HG03460 (cell line): ENCODE measurements around the gene KAT6B.

Experiments used
- ATAC-seq: cut with Tn5 transposase; IDR thresholded peaks from one replicate; pipeline ENCODE4 v1.9.1; 2021; ENCODE audit not compliant: unreplicated experiment

Gene KAT6B

DNA sequence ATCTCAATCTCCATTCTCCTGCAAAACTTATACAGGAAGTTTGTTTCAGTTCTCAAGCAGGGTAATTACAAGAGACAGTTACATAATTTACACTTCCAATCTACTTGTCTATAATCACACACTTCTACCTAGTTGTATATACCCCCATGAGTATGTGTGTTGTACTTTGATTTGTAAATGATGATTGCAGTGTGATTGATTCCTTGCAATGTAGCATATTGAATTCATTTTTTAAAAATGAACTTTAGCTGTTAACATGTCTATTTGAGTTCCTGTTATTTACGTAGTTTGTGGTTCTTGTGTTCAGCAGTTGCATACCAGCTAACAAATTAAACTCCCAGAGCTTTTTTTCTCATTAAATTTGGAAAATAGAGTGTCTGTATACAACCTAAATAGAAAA is 182.6 kb downstream of the KAT6B start:
- no peak for ATAC-seq

DNA sequence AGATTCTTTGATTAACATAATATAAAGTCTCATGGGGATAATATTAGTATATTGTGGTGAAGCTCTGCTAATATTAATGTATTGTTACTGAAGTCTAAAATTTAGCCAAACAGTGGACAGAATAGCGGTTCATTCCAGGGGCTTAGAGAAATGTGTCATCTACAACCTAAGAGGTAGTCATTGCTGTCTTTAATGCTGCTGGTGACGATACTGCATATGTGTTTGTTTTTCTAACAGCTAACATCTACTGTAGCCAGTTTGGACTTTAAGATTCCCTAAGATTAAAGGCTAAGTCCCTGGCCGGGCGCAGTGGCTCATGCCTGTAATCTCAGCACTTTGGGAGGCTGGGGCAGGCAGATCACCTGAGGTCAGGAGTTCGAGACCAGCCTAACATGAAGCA is 183.0 kb downstream of the KAT6B start:
- ATAC-seq = no peak

DNA sequence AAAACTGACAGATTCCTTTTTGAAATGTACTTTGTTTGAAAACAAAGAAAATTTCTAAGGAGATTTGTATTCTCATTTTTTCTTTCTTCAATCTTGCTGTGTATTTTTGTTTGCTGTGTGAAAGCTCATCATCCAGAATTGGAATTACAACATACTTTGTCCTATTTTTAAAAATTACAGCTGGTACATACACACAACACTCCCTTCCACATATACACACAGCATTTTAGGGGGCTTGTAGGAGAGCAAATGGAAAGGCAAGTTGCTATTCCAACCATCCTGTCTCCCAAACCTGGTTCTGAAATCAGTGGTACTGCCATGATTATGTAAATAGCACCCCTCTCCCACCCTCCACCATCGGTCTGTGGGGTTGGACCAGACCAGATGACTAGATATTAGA is 184.0 kb downstream of the KAT6B start:
- no peak for ATAC-seq

DNA sequence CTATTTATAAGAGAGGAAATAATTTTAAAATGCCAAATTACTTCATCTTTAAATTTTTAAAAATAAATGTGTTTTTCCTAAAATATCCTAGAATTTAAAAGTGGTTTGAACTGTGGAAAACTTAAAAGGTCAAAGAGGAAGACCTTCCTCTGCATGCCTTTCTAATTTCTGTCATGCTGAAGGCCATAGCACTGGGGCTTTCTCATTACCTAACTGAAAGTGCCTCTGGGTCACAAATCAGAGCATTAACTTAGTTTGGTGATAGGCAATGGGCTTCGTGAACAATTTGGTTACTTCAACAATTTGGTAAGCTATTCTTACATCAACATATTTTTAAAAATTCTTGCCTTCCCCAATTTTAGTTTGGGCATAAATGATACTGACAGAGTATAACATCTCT is 184.8 kb downstream of the KAT6B start:
- ATAC-seq = no peak

DNA sequence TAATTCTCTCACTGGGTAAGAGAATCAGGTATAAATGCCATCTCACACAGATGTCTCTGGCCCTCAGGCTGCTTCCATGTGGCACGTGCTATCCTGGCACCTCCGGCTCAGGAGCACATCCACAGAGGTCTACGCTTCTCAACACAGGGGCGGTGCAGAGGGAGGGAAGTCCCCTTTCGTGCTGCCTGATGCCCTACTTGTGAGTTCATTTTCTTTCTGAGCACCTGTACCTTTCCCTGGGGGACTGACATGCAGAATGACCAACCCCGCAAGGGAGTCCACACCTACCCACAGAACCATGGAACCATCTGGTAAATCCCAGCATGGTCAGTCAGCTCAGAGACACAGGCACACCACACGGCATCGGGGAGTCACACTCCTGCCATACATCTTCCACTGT is 186.1 kb downstream of the KAT6B start:
- ATAC-seq = no peak

DNA sequence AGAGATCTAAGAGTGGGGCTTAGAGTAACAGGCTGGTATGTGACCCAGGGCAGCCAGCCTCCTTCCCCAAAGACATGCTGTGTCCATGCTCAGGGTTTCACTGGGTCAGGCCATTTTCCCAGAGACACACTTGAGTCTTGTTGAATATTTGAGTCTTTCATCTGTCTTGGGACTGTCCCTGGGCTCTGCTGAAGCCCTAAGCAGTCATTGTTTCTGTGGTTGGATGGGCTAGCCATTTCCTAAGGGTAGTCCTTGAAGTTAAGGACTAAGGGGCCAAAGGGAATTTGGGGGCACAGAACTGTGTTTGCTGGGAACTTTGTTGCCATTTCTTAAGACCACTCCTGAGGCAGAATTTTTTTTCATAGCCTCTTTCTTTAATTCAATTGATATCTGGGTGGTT is 186.6 kb downstream of the KAT6B start:
- ATAC-seq = no peak

DNA sequence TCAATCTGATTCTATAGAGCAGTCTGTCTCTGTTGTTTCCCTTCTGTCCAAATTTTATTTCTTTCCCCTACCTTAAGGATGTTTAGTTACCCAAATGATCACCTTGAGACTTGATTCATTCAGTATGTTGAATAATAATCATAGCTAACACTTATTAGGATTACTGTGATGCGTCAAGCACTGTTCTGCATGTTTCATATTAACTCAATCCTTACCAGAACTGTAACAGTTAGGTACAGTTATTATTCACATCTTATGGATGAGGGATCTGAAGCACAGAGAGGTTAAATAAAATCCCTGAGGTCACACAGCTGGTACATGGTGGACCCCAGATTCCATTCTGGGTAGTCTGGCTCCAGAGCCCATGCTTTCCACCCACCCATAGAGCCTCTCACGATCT is 187.1 kb downstream of the KAT6B start:
- ATAC-seq = no peak

DNA sequence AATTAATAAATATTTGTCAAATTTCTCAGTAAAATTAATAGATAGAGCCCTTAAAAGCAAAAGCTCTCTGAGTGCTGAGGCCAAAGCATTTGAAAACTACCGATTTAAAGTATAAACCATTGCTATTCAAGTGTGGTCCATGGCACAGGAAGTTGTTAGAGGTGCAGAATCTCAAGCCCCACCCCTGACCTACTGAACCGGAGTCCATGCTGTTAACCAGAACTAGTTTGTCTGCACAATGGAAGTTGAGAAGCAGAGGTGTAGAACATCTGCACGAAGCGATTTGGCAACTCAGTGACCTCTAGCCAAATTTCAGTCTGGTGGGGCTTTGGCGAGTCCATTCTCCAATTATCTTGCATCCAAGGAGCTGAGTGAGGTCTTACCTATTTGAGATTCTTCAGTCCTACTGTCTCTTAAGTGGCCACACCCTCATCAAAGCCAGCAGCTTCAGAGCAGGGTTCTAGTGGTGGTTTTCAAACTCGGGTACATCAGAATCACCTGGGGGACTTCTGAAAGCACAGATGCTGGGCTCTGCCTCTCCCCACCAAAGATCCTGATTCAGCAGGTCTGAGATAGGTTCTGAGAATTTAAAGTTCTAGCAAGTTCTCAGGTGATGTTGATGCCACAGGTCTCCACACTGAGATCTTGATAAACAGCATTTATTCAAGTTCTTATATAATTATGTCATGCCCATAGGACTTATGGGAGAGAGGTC is 188.3 kb downstream of the KAT6B start:
- no peak for ATAC-seq

DNA sequence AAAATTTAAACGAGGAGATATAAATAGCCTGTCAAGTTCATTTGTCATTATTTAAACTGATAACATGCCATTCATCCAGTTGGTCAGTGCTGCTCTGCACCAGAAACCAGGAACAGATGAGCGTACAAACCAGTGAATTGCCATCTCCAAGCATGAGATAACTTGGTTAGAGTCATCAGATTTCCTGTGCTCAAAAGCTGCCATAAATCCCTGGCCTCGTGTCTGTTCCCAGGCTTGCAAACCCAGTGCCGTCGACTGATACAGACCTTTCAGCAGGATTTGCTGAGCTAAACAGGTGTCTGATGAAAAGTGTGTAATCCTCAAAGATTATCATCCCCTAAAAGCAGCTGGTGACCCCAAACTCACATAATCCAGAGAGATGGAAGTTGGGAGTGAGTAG is 189.0 kb downstream of the KAT6B start:
- ATAC-seq = no peak

DNA sequence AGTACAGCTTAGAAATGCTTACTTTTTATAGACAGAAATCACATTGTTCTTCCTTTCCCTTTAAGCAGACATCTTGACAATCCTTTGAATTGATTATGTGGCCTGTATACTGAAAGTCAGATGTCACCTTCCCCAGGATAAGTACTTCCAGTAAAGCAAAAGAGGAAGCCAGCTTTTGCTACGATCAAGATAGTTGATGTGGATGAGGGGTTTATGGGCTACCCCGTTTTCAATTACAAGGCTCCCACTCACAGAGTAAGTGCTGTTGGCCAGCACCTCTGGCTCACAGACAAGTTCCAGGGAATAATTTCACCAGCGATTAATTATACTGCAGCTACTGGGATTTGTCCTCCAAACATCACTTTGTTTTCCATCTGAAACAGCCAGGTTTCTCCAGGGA is 189.9 kb downstream of the KAT6B start:
- no peak for ATAC-seq

DNA sequence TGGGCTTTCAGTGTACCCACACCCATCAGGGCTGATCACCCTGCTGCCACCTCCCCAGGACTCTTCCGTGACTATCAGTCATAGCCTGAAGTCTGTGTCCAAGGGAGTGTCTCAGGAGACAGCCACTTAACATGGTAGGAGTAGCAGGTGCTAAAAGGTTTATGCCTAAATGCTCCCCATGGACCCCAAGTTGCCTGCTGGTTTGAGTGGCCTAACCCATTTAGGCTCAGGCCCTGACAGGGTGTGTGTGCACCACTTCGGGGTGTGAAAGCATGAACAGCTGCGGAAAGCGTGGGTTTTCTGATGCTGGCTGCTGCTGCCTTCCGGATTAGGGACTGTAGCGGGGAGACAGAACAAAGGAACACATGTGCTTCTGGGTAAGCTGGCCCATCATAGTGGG is 191.9 kb downstream of the KAT6B start:
- ATAC-seq = no peak

DNA sequence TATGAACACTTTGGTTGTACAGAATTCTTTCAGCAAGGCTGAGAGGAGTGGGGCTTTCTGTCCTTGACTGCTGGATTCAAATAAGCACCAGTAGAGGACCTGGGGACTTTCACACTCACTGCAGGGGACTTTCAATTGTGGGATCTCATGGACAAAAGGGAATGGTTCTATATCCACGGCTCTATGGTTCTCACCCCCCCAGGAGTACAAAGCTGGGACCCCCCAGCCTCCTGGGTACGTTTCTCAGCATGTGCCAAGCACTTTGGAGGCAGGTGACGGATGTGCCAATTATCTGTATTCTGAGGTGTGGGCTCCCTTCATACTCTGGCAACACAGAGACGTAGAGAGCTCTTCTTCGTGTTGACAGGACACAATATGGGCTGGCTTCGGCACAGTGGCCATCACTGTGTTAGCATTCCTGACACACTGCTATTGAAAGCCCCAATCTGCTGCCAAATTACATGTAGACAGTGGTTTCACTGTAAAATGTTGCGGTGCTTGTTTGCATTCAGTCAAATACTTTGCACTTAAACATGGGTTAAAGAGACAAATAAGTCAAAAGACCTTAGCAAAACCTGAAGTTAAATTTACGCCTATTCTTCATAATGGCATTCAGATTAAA is 192.4 kb downstream of the KAT6B start:
- ATAC-seq = no peak

DNA sequence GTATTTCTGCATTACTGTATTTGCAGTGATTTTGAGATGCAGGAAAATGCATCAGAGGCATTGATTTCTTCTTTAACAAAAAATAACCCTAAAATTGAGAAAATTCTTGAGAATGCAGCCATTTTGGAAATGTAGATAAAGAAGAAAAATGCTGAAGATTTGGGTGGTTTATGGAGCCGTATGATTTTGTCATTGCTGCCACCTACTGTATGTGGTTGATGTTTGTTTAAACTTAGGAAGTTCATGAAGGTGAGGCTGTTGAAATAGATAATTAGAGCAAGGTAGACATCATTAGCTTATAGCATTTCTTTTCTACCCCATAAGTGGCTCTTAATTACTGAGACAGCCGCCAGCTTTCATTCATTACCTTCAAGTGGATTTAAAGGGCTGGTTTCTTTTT is 193.0 kb downstream of the KAT6B start:
- ATAC-seq = no peak

DNA sequence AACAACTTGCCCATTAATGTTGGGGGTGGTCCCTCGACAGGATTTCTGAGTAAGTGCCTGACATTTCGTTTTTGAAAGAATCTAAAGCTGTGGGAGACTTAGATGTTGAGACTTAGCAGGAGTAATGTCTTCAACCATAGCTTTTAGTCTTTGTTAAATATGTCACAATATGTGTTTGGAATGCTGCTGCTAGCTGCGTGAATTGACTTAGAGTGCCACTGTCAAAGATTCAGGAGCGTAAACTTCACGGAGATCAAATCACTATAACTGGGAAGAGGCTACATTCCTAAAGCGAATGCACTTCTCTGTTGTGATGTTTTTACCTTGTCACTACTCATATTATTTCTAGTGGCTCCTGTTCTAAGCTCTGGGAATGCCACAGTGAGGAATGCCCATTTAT is 193.8 kb downstream of the KAT6B start:
- ATAC-seq = no peak

DNA sequence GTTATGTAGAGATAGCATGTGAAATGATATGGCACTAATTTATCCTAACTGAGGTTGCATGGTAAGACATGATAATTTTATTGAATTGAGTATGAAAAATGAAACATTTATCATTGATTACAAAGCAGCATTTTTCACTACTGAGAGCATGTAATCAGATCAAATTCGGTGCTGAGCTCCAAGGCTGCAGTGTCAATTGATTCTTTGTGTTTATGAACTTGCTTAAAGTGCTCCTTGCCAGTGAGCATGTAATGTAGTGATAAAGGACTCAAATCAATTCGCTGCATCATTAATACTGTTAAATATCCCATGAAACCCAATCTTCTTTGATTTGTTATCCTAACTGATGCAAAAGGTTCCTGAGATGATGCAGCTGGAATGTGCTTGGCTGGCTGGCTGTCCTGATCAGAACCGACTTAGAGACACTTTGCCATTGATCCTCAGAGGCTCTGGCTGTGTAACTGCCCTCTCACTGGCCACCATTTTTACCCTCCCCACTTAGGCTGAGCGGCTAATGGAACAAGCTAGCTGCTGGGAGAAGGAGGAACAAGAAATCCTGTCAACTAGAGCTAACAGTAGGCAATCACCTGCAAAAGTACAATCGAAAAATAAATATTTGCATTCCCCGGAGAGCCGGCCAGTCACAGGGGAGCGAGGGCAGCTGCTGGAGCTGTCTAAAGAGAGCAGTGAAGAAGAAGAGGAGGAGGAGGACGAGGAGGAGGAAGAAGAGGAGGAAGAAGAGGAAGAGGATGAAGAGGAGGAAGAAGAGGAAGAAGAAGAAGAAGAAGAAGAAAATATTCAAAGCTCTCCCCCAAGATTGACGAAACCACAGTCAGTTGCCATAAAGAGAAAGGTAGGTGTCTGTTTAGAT is 195.2 kb downstream of the KAT6B start:
- ATAC-seq = no peak

DNA sequence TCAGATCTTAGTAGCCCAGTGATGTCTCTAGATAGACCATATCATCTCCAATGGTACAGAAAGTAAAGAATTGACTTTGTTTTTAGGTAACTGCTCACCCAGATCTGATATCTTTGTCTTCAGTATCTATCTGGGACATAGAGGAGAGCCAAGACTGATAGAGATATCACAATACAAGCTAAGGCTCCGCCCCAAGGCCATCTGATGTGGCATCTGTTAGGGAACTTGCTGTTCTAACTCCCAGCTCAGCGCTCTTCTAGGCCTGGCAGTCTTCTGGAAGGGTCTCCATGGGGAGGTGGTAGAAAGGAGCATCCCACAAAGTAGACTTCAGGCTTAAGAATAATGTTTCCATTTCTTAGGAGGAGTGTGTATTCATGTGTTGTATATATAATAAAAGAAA is 196.7 kb downstream of the KAT6B start:
- ATAC-seq = no peak

DNA sequence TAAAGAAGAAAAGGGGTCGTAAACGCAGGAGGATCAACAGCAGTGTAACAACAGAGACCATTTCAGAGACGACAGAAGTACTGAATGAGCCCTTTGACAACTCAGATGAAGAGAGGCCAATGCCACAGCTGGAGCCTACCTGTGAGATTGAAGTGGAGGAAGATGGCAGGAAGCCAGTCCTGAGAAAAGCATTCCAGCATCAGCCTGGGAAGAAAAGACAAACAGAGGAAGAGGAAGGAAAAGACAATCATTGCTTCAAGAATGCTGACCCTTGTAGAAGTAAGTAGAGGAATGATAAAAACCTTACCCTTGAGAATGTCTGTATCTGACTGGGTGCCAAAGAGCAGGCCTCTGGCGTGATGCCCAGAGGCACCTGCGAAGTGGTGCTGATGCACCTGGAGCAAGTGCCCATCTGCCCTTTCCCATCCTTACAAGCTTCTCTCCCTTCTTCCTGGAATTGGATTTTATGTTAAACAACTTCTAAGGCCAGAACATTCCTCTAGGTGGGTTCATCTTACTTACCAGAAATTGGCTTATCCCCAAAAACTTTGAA is 198.6 kb downstream of the KAT6B start:
- no peak for ATAC-seq

DNA sequence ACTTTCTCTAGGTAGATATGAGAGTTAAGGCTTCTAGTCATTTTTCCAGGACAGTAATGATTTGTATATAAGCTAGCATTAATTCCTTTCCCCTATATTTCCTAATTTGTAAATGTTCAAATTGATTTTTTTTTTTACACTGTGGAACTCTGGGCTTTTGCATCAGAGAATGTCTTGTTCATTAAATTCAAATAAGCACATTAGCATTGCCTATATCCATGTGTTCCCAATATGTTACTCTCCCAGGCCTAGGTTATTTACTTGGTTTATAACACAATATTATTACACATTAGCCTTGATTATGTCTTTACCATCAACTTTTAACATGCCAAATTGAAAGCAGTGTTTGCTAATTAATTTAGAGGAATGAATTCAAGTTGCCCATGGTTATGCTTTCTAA is 201.6 kb downstream of the KAT6B start:
- ATAC-seq = no peak

DNA sequence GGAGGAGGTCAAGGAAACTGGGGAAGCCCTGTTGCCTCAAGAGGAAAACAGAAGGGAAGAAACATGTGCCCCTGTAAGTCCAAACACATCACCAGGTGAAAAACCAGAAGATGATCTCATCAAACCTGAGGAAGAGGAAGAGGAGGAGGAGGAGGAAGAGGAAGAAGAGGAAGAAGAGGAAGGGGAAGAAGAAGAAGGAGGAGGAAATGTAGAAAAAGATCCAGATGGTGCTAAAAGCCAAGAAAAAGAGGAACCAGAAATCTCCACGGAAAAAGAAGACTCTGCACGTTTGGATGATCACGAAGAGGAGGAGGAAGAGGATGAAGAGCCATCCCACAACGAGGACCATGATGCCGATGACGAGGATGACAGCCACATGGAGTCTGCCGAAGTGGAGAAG is 202.3 kb downstream of the KAT6B start:
- no peak for ATAC-seq

DNA sequence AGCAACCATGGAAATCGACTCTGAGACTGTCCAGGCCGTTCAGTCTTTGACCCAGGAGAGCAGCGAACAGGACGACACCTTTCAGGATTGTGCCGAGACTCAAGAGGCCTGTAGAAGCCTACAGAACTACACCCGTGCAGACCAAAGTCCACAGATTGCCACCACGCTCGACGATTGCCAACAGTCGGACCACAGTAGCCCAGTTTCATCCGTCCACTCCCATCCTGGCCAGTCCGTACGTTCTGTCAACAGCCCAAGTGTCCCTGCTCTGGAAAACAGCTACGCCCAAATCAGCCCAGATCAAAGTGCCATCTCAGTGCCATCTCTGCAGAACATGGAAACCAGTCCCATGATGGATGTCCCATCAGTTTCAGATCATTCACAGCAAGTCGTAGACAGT is 203.0 kb downstream of the KAT6B start:
- no peak for ATAC-seq

DNA sequence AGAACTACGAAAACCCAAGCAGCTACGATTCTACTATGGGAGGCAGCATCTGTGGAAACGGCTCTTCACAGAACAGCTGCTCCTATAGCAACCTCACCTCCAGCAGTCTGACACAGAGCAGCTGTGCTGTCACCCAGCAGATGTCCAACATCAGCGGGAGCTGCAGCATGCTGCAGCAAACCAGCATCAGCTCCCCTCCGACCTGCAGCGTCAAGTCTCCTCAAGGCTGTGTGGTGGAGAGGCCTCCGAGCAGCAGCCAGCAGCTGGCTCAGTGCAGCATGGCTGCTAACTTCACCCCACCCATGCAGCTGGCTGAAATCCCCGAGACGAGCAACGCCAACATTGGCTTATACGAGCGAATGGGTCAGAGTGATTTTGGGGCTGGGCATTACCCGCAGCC is 203.5 kb downstream of the KAT6B start:
- ATAC-seq = no peak

DNA sequence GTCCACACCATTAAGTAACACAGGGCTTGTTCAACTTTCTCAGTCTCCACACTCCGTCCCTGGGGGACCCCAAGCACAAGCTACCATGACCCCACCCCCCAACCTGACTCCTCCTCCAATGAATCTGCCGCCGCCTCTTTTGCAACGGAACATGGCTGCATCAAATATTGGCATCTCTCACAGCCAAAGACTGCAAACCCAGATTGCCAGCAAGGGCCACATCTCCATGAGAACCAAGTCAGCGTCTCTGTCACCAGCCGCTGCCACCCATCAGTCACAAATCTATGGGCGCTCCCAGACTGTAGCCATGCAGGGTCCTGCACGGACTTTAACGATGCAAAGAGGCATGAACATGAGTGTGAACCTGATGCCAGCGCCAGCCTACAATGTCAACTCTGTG is 204.0 kb downstream of the KAT6B start:
- ATAC-seq = no peak
